Amygdala (tissue), 56 donors: ENCODE results near the gene SRCAP.

ENCODE experiments used
- DNase-seq, 56 donors: peaks; one replicate each; lab custom pipeline; 2025; lab: John Stamatoyannopoulos, UW

Gene SRCAP

GRCh38 chr16:30750876-30751465 is 52.0 kb downstream of the SRCAP start:
- DNase-seq = no peak

DNA sequence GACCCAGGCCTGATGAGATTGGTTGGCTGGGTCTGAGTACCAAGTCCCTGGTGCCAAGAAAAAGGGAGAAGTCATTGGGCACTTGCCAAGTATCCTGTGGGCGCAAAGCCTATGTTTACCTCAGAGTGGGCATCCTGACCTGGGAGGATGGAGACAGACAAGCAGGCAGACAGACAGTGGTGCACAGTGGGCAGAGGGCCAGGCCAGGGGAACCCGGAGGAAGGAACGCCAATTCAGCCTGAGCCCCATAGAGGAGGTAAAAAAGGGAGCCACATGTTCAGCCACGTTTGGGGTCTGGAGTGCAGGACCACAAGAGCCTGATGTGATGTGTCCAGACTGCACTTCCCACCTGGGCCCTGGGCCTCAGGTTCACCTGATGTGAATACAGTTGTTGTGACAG is 54.6 kb downstream of the SRCAP start:
- DNase-seq = no peak

GRCh38 chr16:30755955-30756780 is 57.2 kb downstream of the SRCAP start:
- no peak for DNase-seq

DNA sequence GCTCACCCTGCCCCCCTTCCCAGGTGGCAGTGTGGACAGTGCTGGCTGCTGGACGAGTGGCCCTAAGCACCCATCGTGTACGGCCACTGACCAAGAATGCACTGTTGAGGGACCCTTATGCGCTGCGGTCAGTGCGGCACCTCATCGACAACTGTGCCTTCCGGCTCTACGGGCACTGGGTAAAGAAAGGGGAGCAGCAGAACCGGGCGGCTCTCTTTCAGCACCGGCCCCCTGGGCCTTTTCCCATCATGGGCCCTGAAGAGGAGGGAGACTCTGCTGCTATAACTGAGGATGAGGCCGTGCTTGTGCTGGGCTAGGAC is 57.8 kb downstream of the SRCAP start:
- DNase-seq = no peak

DNA sequence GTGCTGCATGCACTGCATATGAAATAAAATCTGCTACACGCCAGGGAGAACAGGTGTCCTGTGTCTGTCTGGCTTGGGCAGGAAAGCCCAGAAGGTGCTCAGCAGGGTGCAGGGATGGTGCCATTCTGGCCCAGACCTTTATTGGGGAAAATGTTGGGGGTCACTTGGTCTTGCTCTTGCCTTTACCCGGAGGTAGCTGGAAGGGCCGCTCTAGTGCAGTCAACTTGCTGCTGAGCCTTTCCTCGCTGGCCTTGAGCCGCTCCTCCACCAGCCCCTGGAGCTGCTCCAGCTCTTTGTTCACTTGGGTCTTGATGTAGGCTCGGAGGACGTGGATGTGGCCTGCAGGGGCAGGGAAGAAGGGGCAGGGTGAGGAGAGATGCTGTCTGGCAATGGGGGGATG is 58.3 kb downstream of the SRCAP start:
- DNase-seq = no peak

DNA sequence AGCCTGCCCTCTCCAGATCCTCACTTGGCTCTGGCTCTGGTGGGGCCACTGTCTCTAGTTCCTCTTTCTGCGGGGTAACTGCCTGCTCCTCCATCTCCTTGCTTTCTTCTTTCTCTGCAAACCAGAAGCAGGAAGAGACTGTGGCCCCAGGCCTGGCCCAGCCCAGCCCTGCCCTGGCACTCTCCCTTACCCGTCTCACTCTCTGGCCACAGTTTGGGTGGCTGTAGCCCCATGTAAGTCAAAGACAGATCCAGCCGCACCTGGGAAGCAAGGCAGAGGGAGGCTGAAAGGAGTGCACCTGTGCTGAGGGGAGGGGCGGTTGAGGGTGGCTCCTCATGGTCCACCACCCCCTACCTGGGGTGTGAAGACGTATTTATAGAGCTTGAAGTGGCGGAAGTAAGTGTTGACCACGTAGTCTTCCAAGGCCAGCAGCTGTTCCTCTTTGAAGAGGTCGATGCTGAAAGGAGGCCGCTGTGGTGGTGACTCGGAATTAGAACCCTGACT is 60.1 kb downstream of the SRCAP start:
- DNase-seq = peak in 2 of 56 donors; percentile 6 to 48

- DNase-seq = no peak
Measured at GRCh38 chr16:30760001-30760559, 61.1 kb downstream of the SRCAP start.

DNA sequence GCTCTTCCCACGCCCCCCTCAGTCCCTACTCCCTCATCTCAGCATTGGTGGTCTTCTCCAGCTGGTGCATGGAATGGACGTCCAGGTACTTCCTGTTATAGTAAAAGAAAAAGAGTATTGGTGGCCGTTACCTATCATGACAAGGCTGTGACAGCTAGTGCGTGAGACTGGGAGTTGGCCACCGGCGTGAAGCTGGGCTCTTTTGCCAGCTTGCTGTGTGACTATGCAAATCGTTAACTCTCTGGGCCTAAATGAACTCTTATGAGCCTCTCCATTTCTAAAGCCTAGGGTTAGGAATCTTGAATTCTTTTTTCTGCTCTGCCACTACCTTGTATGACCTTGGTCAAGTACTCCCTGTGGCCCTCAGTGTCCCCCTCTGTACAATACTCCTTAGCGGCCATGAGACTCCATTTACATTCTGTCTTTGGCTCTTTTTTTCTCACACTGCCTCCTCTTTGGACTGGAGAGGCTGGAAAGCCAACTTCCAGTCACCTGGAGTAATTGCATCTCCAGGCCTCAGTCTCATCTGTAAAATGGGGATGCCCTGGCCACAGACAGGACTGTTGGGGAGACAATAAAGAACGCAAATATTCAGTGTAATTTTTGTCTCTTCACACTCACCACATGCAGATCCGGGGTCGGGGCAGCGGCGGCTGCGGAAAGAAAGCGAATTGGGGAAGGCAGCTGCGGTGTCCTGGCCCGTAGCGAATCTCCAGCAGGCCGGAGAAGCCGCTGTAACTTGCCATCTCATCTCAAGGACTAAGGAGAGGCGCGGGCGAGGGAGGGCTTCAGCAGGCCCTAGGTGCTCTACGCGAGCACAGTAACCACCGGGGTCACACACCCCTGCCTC is 61.8 kb downstream of the SRCAP start:
- no peak for DNase-seq

DNA sequence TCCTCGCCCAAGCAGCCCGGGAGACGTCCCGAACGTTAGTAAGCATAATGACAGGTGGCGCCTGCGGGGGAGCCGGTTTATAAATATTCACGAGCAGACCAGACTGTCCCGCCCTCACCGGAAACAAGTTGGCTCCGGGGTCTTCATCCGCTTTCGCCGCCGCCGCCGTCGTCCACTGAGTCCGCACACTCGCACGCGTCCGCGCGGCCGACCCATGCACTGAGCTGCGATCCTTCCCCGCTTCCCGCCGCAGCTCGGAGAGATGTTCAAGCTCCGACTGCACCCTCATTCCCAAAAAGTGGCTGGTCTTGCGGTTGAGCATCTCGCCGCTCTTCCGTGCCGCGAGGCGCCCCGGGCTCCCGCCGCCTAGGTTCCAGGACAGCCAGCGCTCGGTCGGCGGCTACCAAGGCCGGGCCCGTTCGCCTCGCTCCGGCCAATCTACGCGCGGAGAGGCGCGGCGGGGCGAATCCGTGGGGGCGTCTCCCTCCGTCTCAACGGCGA is 62.5 kb downstream of the SRCAP start:
- DNase-seq = peak in 5 of 56 donors; percentile 13 to 42 (median 16)

GRCh38 chr16:30761928-30762902 is 63.2 kb downstream of the SRCAP start, which contains the start of the genes CFAP119 and RNF40:
Gene CFAP119, minus strand, starts transcription at chr16:30762062. Its CDS starts 314 bp downstream, at chr16:30761748.
Gene RNF40, plus strand, starts transcription at chr16:30762322. Its CDS starts 224 bp downstream, at chr16:30762546.
- peak; percentile 62 to 99 (median 95) for DNase-seq

DNA sequence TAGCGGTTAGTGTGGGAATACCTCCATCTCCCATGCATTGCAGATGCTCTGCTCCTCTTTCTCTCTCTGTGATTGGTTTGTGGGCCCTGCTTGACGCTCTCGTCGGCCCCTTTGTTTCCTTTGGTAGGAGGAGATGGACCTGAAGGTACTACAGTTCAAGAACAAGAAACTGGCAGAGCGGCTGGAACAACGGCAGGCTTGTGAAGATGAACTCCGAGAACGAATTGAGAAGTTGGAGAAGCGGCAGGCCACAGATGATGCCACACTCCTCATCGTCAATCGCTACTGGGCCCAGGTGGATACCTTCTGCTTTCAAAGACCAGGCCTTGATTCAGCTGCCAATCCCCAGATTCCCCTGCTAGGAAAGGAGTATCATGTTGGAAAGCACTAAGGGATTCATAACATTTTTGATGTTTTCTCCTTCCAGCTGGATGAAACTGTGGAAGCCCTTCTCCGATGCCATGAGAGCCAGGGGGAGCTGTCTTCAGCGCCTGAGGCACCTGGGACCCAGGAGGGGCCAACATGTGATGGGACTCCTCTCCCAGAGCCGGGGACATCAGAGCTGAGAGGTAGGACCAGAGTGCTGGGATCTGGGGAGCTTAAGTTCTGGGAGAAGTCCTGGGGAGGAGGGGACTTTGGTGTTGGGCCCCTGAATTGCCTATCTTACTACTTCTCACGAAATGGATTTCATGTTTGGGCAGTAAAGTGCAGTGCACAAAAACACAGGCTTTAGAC is 64.2 kb downstream of the SRCAP start:
- DNase-seq = no peak

- no peak for DNase-seq
Measured at GRCh38 chr16:30764086-30764485, 65.1 kb downstream of the SRCAP start.

- no peak for DNase-seq
Measured at GRCh38 chr16:30764816-30765465, 66.0 kb downstream of the SRCAP start.

DNA sequence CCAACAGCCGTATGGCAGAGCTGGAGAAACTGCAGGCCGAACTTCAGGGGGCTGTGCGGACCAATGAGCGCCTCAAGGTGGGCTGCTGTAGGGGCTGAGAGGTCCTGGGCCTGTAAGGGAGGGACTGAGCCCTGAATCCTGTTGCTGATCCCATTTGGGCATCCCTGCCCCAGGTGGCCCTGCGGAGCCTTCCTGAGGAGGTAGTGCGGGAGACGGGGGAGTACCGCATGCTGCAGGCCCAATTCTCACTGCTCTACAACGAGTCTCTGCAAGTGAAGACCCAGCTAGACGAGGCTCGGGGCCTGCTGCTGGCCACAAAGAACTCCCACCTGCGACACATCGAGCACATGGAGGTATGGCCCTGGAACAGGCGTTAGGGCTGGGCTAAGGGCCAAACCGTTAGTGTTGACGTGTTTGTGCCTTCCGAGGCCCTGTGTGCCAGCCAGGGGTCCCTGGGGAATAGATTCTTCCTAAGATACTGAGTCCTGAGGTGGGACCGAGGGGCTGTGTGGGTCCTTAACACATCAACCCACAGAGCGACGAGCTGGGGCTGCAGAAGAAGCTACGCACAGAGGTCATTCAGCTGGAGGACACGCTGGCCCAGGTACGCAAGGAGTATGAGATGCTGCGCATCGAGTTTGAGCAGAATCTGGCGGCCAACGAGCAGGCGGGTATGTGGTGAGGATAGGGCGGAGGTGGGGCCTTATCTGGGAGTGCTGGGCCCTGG is 67.4 kb downstream of the SRCAP start:
- no peak for DNase-seq

DNA sequence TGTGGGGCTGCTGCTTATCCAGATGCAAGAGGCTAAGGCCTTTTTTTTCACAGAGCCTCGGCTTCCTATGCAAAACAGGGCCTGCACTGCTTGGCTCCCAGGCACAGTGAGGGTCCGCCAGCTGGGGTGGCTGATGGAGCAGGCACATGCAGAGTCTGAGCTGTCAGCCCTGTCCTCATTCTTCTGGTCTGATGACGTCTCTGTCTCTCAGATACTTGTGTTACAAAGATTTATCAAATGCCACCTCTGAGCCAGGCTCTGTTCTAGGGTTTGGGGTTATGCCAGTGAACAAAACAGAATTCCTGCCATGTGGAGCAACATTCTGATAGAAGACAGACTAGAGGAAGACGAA is 67.9 kb downstream of the SRCAP start:
- no peak for DNase-seq

GRCh38 chr16:30767767-30768465 is 68.9 kb downstream of the SRCAP start:
- no peak for DNase-seq
